D721Med (cell line): ENCODE data around the gene TOR2A.

Source experiments
- DNase-seq: peaks from one replicate; pipeline ENCODE4 v3.0.0; 2011; ENCODE audit warnings: low spot score; ENCODE audit not compliant: insufficient read length
- FAIRE-seq: peaks from 2 replicates; lab custom pipeline; 2011; peaks lifted over from hg19 to GRCh38; lab: Jason Lieb, UNC
- CTCF ChIP-seq: IDR thresholded peaks from 2 replicates; pipeline ENCODE4 v1.5.1; 2012; ENCODE audit warnings: mild to moderate bottlenecking, control low read depth; ENCODE audit not compliant: insufficient read depth; ENCODE audit errors: missing control alignments

TOR2A gene

GRCh38 chr9:127703289-127703946 lies 31.7 kb downstream of the TOR2A start:
- no peak for DNase-seq
- FAIRE-seq, result no peak
- TF ChIP-seq CTCF, result no peak

GRCh38 chr9:127700594-127701255 lies 34.4 kb downstream of the TOR2A start:
- no peak for FAIRE-seq
- DNase-seq, result no peak
- no peak for TF ChIP-seq CTCF

DNA sequence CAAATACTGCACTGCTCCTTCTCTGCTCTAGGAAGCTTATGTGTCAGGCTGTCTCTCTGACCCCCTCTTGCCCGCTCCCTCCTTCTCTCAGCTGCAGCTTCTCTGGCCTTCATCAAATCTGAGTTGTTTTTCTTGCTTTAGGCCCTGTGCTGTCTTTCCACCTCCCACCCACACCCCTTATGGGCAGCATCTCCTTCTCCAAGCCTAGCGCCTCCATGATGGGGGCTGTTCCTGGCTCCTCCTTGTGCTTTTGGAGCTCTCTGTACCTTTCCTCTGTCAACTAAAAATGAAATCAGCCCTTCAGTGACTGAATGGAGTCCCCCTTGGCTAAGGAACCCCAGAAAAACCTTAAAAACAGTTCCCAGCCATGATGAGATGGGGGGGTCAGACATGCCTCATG lies 35.0 kb downstream of the TOR2A start:
- DNase-seq, result no peak
- no peak for FAIRE-seq
- no peak for TF ChIP-seq CTCF

DNA sequence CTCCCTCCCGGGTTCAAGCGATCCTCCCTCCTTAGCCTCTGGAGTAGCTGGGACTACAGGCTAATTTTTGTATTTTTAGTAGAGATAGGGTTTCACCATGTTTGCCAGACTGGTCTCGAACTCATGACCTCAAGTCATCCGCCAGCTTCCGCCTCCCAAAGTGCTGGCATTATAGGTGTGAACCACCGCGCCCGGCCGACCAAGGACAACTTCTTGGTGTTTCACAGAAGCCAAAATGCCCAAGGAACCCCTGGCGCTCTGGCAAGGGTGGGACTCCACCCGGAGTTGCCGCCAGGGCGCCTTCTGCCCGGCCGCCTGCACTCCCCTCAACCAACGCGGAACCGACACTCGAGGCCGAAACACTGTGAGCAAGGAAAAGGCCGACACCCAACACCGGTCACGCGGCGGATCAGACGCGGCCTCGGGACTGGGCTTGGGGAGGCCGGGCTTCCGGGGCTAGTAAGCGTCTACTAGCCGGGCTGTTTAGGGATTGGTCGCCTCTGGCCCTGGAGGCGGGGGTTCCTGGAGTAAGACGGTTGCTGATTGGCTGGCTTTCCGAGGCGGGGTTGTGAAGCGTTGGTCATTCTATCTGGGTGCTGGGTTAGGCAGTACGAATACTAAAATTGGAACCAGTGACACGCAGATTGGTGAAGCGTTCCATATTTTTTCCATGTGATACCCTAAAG lies 36.0 kb downstream of the TOR2A start:
- FAIRE-seq (no peak), DNase-seq (no peak)
- TF ChIP-seq CTCF, result no peak

DNA sequence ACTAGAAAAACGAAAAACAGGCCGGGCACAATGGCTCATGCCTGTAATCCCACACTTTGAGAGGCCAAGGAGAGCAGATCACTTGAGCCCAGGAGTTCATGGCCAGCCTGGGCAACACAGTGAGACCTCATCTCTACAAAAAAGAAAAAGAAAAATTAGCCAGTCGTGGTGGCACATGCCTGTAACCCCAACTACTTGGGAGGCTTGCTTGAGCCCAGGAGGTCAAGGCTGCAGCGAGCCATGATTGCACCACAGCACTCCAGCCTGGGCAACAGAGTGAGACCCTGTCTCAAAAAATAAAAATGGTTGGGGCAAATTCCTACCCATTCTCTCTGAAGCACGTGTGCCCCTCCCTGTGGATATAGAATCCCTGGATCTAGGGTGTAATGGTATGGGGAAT lies 36.7 kb downstream of the TOR2A start:
- FAIRE-seq, result no peak
- no peak for DNase-seq
- no peak for TF ChIP-seq CTCF

- no peak for FAIRE-seq
- DNase-seq, result no peak
Observed at GRCh38 chr9:127697575-127697974, 37.5 kb downstream of the TOR2A start.

More at GRCh38 chr9:127697575-127697974, 37.5 kb downstream of the TOR2A start:
- TF ChIP-seq CTCF, result no peak
